Eye (tissue), 1 donor: ENCODE measurements around the gene IFITM5.
"Not testable (repeated sequence)": the region's sequence is repeated elsewhere in the genome, so short reads cannot be mapped to it uniquely, and the experiment has no call there.

Experiments used
- DNase-seq: peaks from one replicate; pipeline ENCODE4 v3.0.0-alpha.2; 2015

IFITM5 gene

DNA sequence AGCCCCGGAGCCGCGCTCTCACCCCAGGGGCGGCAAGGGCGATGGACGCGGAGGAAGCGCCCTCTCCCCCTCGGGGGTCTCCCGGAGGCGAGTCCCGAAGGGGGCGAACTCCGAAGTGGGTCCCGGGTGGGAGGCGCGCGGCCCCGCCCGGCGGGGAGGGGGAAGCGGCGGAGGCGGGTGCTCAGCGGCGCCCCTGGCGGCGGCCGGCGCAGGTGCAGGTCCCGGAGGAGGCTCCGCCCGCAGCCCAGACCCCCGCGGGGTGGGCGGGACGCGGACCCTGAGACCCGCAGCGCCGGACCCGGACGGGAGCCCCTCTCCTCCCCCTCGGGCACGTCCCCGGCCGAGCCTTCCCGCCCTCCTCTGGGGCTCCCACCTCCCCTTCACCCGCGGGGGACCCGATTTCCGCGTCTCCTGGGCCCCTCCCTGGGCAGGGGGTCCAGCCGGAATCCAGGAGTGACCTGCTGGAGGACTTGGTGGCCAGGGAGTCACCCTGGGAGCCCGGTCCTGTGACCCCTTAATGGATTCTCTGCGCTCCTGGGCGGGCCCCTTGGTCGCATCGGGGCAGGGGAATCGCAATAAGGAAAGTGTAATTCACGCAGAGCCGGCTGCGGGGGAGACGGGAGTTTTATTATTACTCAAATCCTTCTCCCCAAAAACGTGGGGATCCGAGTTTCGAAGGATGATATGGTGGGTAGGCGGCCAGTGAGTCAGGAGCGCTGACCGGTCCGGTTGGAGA is 11.9 kb upstream of the IFITM5 start:
- not testable (repeated sequence) for DNase-seq

DNA sequence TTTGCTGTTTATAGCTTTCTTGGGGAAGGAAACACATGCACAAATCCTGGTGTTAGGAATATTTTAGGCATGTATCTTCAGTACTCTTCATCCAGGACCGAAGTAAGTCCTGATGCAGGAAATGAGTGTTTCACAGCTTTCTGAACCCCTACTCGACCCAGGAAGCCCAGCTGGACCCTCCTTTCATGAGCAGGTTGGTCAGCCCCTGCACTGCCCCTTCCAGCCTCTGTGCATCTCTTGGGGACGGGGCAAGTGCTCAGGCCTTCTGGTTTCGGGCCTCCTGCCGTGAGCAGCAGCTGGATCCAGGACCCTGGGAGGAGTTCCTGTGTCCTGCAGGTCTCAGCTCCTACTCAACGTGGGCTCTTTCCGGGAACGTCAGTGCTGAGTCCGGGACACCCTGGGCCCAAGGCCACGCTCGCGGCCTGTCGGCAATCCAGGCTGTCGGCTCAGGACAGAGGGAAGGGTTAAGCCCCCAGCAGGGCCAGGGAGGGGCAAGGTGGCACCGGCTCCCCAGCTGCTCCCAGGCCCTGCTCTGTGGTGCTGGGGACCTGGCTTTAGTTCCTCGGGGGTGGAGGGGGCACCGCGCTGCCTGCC is 10.8 kb upstream of the IFITM5 start:
- not testable (repeated sequence) for DNase-seq

DNA sequence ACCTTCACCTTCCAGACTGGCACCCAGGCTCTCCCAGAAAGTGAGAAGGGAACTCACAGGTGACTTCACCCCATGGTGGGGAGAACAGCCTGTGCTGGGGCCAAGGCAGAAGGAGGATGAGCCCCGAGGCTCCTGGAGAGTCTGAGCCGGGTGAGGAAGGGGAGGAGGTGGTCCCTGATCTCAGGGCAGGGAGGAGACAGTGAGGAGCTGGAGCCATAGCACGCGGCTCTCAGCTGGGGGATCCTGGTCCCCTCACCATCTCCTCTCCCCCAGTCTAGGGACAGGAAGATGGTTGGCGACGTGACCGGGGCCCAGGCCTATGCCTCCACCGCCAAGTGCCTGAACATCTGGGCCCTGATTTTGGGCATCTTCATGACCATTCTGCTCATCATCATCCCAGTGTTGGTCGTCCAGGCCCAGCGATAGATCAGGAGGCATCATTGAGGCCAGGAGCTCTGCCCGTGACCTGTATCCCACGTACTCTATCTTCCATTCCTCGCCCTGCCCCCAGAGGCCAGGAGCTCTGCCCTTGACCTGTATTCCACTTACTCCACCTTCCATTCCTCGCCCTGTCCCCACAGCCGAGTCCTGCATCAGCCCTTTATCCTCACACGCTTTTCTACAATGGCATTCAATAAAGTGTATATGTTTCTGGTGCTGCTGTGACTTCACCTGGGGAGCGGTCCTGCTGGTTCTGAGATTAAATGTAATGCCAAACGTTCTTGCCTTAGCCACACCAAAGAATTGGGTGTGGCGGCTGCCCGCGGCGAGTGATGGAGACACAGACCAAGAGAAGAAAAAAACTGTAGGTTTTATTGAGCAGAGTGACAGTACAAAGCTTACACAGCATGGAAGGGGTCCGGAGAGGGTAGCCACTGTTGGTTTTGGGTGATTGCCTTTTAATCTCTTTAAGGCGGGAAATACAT is 9.7 kb upstream of the IFITM5 start:
- not testable (repeated sequence) for DNase-seq

DNA sequence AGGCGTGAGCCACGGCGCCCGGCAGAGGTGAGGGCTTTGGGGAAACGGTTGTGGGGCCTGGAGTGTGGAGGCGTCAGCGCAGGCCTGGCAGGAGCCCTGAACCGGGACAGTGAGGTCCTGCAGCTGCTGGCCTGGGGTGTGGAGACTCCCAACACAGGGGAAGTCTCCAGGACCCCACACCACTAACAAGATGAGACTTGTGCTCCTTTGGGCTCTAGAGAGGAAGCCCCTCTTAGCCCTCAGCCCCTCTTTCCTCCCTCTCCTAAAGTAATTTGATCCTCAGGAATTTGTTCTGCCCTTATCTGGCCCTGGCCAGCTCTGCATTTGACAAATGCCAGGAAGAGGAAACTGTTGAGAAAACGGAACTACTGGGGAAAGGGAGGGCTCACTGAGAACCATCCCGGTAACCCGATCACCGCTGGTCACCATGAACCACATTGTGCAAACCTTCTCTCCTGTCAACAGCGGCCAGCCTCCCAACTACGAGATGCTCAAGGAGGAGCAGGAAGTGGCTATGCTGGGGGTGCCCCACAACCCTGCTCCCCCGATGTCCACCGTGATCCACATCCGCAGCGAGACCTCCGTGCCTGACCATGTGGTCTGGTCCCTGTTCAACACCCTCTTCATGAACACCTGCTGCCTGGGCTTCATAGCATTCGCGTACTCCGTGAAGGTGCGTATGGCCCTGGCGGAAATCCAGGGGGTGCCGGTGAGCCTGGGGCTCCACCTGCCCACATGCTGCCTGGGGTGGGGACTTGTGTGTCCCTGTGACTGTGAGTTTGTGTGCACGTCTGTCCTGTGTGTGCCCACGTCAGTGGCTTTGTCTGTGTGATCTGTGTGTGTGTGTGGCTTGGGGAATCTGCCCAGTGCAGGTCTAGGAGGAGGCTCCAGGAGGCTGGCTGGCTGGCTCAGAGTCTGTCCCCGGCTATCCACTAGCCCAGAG is 8.7 kb upstream of the IFITM5 start, which contains the start of gene IFITM2:
TSS of gene IFITM2 (plus strand) at position 51 of the 943 bp plus-strand sequence. CDS start at position 428, 377 bp downstream.
- peak; percentile 75 for DNase-seq

DNA sequence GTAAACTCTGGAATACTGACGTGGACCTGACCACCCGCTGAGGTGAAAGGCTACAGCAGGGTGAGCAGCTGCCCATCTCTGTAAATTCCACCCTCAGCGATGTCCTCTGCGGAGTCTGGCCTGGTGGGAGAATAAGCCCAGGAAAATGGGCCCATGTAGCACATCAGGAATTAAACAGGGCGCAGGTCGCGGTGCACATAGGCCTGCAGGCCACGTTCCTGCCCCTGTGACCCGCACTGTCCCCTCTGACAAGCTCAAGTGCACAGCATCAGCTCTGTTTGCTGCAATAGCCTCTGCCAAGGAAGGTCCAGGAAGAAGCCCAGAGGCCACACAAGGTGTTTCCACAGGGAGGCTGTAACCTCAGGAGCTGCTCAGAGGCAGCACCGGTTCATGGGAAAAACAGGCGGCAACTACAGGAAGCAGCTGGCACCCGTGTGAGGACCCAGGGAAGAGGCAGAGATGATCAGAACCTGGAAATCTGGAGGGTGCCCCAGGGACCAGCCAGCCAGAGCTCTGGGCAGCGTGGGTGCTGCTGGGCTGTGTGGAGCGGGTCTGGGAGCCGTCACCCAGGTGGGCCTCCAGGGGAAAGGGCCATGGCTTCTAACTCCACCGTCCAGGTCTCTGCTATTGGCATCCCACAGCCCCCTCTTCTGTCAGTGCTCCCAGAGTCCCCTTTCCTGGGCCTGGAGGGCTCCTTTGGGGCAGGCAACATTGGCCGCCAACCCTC is 7.5 kb upstream of the IFITM5 start:
- DNase-seq: peak; percentile 37

DNA sequence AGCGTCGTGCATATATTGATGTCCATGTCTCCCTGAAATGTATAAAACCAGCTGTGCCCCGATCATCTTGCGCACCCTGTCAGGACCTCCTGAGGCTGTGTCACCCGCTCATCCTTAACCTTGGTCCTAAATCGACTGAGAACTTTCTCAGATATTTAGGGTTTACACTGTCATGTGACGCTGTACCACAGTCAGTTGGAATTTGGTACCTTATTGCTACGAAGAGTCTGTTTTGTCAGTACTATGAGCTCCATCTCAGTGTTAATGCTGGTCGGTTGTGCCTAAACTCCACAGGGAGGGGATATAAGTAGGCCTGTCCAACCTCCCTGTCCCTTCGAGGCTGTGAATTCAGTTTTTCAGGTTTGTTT is 6.5 kb upstream of the IFITM5 start:
- DNase-seq: no peak

DNA sequence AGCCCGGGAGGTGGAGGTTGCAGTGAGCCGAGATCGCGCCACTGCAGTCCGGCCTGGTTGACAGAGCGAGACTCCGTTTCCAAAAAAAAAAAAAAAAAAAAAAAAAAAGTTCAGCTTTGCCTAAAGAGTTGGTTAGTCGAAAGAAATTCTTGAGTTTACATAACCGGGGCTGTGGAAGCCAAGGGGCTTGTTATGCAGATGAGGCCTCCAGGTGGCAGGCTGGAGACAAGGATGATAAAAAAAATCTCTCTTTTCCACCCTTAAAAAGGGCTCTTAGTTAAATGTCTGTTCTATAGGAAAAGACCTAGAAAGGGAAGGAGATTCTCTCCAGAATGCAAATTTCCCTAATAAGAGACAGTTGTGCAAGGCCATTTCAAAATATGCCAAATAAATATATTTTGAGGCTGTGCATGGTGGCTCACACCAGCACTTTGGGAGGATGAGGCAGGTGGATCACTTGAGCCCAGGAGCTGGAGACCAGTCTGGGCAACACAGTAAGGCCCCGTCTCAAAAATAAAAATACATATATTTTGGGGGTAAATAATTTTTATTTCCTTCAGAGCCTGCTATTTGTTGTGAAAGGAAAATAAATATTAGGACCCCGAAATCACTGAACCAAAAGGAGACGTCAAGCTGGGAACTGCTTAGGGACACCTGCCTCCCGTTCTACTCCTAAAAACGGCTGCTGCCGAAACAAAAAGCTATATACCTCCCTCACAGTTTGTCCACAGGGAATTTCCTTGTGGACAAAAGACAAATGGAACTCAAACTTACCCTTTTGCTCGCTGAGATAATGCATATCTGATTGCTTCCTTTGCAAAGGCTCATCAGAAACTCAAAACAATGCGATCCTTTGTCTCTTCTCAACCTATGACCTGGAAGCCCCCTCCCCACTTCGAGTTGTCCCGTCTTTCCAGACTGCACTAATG is 5.9 kb upstream of the IFITM5 start:
- peak; percentile 87 for DNase-seq

DNA sequence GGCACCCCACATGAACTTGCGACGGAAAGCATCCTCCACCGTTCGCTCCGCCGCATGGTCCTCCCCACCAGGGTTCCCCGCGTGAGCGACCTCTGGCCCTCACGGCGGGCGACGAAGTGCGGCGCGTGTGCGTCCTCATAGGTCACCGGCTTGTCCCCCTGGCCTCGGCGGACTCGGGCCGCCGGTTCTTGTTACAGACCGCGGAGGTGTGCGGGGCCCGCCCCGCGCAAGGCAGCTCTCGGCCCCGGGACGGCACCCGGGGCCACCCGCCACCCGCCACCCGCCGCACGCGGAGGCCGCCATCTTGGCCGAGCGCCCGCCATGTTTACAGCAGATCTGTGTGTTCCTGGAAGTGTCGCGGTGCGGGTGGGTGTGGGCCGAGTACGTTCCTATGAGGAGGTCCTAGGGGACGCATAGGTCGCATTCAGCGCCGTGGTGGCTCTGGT is 4.8 kb upstream of the IFITM5 start:
- no peak for DNase-seq

DNA sequence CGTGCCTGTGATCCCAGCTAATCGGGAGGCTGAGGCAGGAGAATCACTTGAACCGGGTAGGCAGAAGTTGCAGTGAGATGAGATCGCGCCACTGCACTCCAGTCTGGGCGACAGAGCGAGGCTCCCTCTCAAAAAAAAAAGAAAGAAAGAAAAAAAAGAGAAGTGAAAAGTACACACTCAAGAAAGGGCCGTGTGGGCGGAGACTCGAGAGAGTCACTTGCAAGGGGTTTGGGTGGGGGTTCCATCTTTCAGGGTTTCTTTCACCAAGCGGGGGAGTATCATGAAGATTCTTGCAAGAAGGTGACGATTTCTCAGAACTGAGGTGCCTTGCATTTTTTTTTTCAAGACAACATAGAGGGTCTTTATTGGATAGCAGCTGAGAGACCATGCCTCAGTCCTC is 4.0 kb upstream of the IFITM5 start:
- no peak for DNase-seq

DNA sequence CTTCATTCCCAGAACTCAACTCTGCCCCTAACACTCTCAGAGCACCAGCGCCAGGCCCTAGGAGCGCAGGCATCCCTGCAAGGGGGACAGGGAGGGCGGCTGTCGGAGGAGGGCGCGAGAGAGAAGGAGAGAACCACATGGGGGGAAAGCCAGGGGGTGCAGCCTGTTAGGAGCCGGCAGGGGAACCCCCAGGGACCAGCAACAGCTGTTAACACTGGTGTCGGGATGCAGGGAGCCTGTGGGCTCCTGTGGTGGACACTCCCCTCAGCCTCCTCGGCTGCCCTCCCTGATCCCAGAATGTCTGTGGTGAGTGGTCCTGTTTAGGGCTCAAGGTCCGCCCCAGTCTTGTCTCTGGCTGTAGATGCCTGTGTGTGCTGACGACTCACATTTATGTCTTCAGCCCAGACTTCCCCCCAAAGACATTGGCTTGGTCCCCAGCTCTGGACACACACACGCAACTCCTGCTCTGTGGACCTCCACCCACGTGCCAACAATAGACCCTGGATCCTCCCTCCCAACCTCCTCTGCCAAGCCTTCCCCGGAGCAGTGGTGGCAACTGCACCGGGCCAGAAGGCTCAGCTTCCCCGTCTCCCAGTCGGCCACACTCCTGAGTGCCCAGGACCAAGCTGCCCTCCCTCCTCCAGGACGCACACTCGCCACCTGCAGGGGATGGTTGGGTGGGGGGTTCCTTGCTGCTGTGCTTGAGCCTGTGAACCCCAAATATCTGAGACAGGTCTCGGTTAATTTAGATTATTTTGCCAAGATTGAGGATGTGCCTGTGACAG is 817 bp upstream of the IFITM5 start:
- peak; percentile 44 for DNase-seq

DNA sequence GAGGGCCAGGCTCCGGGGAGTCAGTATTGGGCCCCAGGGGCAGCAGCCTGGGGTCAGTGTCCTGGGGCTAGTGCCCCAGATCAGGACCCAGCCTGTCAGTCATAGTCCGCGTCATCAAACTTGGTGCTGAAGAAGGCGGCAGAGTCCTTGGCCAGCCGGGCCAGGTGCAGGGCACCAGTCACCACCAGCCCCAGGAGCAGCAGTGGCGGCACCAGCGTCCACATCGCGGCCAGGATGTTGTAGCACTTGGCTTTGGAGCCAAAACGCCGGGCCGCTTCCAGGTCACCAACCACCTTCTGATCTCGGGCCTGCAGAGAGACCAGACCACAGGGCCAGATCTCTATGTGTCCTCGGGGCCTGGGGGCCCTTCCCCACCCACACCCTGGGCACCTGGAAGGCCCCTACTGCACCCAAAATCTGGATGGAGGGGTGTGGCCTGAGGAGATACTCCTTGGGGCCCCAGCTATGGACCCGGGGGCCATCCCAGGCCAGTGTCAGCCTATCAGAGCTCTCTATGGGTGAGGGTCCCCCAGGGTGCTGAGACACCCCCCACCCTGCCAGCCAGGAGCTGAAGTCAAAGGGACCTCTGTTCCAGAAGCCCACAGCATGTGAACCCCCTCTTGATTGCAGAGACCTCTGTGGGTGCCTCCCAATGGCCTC is 790 bp downstream of the IFITM5 start:
- DNase-seq: no peak

DNA sequence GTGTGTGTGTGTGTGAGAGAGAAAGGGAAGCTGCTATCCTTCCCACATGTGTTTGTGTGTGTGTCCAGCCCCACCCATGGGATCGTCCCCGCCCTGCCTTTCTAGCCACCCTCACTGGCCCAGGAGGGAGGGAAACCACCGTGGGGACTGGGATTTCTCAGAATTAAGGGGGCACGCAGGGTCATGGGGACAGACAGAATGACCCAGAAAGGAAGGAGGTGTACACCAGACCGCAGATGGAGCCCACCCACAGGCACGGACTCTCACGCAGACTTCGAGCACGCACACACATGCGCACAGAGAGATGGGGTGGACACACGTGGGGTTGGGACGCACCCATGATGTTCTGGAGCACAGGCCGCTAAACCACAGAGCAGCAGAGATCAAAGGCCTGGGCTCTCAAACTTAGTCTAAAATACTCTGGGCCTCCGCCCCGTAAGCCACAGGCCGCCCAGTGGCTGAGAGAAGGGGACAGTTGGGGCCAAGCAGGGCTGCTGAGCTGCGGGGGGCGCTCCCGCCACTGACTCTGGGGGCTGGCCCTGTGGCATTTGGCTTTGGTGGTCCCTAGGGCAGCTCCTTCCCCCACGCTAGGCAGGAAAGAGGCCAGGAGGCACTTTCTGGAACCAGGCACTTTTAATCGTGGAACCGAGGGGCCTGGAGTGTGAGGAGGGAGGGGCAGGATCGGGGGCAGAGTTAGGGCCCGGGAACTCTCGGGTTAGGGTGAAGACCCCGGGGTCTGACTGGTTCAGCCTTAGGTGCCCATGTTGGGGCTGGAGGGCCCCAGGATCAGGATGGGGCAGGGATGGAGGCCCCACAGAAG is 1.5 kb downstream of the IFITM5 start:
- DNase-seq: no peak

DNA sequence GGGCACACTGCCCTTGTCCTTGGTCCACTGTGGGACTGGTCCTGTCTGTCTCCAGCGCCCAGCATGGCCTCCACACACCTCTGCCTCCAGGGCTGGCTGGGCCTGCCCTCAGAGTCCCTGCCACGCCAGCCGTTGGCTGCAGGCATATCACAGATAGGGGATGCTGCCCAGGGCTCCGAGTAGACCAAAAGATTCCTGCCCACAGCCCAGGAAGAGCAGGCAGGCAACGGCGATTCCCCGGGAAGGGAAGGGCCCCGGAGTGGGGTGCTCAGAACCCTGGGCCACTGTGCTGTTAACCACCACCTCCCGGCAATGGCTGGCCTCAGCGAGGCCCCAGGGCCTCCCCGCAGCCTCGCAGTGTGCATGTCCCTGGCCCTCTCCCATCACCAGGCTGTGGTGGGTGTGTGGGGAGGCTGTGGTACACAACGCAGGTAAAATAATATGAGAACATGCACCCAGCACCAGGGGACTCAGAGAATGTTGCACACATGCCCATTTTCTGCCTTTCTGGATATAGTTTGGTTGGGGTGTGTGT is 2.2 kb downstream of the IFITM5 start:
- DNase-seq: no peak

DNA sequence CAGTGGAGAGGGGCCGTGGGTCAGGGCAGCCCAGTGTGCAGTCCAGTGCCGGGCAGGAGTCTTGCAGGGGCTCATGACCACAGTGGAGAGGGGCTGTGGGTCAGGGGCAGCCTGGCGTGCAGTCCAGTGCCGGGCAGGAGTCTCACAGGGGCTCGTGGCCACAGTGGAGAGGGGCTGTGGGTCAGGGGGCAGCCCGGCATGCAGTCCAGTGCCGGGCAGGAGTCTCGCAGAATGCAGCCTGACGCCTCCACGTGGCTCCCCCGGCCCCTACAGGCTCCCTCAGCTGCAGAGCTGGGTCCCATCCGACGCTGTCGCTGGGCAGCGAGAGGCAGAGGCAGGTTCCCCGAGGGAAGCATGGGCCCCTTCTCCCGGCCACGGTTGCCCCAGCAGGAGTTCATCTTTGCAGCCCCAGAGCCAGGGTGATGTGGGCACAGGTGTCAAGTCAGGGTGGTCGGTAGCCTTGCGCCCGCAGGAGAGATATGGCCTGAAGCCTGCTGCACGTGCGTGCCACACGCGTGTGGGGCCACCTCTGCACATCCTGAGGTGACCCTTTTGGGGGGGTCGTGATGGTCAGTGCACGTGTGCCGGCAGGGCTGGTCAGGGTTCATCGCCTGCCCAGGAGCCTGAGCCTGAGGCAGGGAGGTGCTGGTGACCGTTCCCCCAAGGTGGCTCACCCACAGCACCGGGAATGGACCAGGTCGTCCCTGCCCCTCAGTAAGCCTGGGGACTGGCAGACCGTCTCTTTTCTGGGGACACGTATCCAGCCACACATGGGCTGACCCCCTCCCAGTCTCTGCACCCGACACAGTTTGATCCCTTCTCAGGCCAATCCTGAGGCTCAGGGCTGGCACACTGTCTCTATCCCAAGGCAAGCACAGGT is 2.9 kb downstream of the IFITM5 start:
- no peak for DNase-seq

DNA sequence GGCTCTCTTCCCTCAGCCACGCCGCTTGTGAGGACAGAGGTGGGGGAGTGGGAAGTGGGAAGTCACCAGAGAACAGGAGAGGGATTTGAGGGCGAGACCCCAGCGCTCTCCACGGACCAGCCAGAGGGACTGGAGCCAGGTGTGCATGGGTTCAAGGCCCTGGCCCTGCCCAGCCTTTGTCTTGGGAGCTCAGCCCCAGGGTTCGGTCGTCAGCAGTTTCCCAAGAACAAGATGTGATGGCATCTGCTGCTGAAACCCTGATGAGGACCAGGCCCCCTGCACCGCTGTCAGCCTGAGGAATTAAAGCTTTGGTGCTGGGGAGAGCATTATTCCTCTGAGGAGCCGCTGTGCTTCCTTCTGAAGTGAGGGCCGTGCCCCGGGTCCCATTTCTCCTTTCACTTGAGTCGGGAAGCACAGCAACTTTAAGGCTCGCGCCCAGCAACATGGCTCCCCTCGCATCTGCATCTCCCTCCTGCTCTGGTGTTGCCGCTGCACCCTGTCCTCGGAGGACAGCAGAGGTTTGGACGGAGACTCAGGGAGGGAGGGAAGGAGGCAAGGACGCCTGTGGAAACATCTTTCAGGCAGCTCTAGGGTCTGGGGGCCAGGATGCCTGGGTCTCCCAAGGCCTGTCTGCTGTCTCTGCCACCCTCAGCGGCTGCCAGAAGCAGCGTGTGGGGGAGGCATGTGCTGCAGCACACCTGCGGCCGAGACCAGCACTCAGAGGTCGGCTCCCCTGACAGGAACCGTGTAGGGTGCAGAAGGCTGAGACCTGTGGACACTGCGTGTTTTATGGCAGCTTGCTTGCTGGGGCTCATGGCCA is 3.8 kb downstream of the IFITM5 start:
- no peak for DNase-seq

DNA sequence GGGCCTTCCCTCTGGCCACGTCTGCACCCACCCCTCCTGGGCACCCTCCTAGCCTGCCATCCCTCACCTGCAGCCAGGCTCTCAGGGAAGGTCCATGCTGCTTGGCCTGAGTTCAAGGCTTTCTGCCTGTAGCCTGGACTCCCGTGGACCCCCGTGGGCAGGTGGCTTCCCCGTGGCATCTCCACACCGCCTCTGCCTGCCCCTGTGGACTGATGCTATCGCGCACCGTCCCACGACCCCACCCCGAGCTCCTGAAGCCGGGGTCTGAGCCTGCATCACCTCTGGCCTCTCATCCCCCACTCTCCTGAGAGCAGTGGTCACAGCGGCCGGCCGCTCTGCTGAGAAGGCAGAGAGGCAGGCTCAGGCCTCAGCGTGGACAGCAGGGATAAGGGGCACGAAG is 4.5 kb downstream of the IFITM5 start:
- no peak for DNase-seq
